GM12878 (cell line): ENCODE results near the gene PRKG1. TPM values are rescaled to one million over a fixed set of nuclear protein-coding genes. Genes with fewer than 3 reads are reported as not detected.

Source experiments
- ATAC-seq: fragments of 200-7000 bp; cut with Tn5 transposase; 3 replicates; pipeline ENCODE4 v1.9.1; 2020; ENCODE audit warnings: mild to moderate bottlenecking, moderate library complexity
- BruUV-seq: library from RNA; stranded (reverse); fragments of 400-500 nt; replicated peaks from 2 replicates; lab custom pipeline; 2021; lab: Mats Ljungman, UMichigan
- CTCF ChIA-PET: fragments of 300-600 bp; sonication (Branson Sonifier 250); formaldehyde crosslinking; extraction: SDS; loops from one replicate; lab custom pipeline; 2021; ENCODE audit warnings: inconsistent platforms; lab: Yijun Ruan, JAX
- POLR2A ChIA-PET: fragments of 350-600 bp; formaldehyde crosslinking; extraction: SDS; loops from one replicate; lab custom pipeline; 2021; ENCODE audit warnings: inconsistent platforms; lab: Charles Lee
- RAD21 ChIA-PET: fragments of 300-600 bp; sonication (Branson Sonifier 250); formaldehyde crosslinking; loops from one replicate; lab custom pipeline; 2023; ENCODE audit warnings: antibody characterized with exemption; ENCODE audit not compliant: unreplicated experiment; lab: Charles Lee
- SMC1A ChIA-PET: fragments of 300-600 bp; sonication (Branson Sonifier 250); formaldehyde crosslinking; loops from one replicate; lab custom pipeline; 2023; ENCODE audit not compliant: unreplicated experiment, uncharacterized antibody; lab: Charles Lee
- DNase-seq: peaks from one replicate; pipeline ENCODE4 v3.0.0-alpha.2; 2011; ENCODE audit warnings: low read depth, low spot score
- FAIRE-seq: peaks from 3 replicates; lab custom pipeline; 2011; peaks lifted over from hg19 to GRCh38; lab: Jason Lieb, UNC
- H2AFZ ChIP-seq: 2 replicates; pipeline ENCODE4 v1.6.0; 2011; ENCODE audit warnings: low read depth, low read length, control low read depth; ENCODE audit not compliant: control insufficient read depth
- H3K27ac ChIP-seq: 2 replicates; pipeline ENCODE4 v1.5.1; 2011; ENCODE audit warnings: control low read depth; ENCODE audit not compliant: control insufficient read depth, insufficient read depth
- H3K27me3 ChIP-seq, 2 experiments: replicated peaks in 1 of 2; 2 replicates each; pipeline versions ENCODE4 v1.6.0 to v1.6.1; 2011; ENCODE audit warnings: low read length in 1 of 2; ENCODE audit not compliant: control insufficient read depth in 2 of 2, insufficient read depth in 2 of 2
- H3K36me3 ChIP-seq, 2 experiments: 2 replicates each; pipeline ENCODE4 v1.5.1; 2011; ENCODE audit warnings: low read length in 1 of 2; ENCODE audit not compliant: control insufficient read depth in 2 of 2, insufficient read depth in 2 of 2
- H3K4me1 ChIP-seq: 2 replicates; pipeline ENCODE4 v1.6.1; 2011; ENCODE audit warnings: mild to moderate bottlenecking, low read length, moderate library complexity, mixed read lengths; ENCODE audit not compliant: control insufficient read depth, insufficient read depth
- H3K4me2 ChIP-seq: 2 replicates; pipeline ENCODE4 v1.6.0; 2011; ENCODE audit warnings: control low read depth; ENCODE audit not compliant: control insufficient read depth, insufficient read depth
- H3K4me3 ChIP-seq: fragments of 200-600 bp; sonication (generic); 2 replicates; pipeline ENCODE4 v1.5.1; 2016
- H3K79me2 ChIP-seq: 2 replicates; pipeline ENCODE4 v1.6.0; 2011; ENCODE audit warnings: low read length; ENCODE audit not compliant: control insufficient read depth, insufficient read depth
- H3K9ac ChIP-seq: 2 replicates; pipeline ENCODE4 v1.8.0; 2011; ENCODE audit warnings: low read length, control low read depth, mixed read lengths; ENCODE audit not compliant: control insufficient read depth, insufficient read depth
- H3K9me3 ChIP-seq: replicated peaks from 3 replicates; pipeline ENCODE4 v1.5.1; 2011; ENCODE audit warnings: mild to moderate bottlenecking, low read length; ENCODE audit not compliant: control insufficient read depth, insufficient read depth
- H4K20me1 ChIP-seq: 2 replicates; pipeline ENCODE4 v1.6.0; 2011; ENCODE audit not compliant: control insufficient read depth, insufficient read depth
- EED ChIP-seq: sonication (generic); IDR thresholded peaks from 2 replicates; pipeline ENCODE4 v1.6.1; 2016; ENCODE audit warnings: antibody characterized with exemption, low read depth
- EGR1 ChIP-seq, 2 experiments: IDR thresholded peaks; 1 replicate in 1 of 2; 2 replicates in 1 of 2; pipeline ENCODE4 v1.6.1; 2011 to 2012; ENCODE audit warnings: low read depth in 2 of 2, low read length in 2 of 2, borderline replicate concordance in 1 of 2, mild to moderate bottlenecking in 1 of 2, moderate library complexity in 1 of 2
- HCFC1 ChIP-seq: fragments of 150-350 bp; IDR thresholded peaks from 2 replicates; pipeline ENCODE4 v1.6.1; 2014; ENCODE audit warnings: low read length
- MTA2 ChIP-seq: fragments of 450-650 bp; IDR thresholded peaks from 2 replicates; pipeline ENCODE4 v1.6.1; 2016; ENCODE audit warnings: low read depth, mild to moderate bottlenecking, moderate library complexity
- MXI1 ChIP-seq: fragments of 150-350 bp; IDR thresholded peaks from 2 replicates; pipeline ENCODE4 v1.6.1; 2011; ENCODE audit warnings: low read depth, mild to moderate bottlenecking, inconsistent platforms, low read length, improper control_type of control experiment
- NR2C2 ChIP-seq: IDR thresholded peaks from 2 replicates; pipeline ENCODE4 v1.6.1; 2011; ENCODE audit warnings: borderline replicate concordance, low read depth; ENCODE audit not compliant: control insufficient read depth, insufficient read length
- PAX5 ChIP-seq: IDR thresholded peaks from 2 replicates; pipeline ENCODE4 v1.6.1; 2011; ENCODE audit warnings: low read depth, low read length, borderline replicate concordance
- PKNOX1 ChIP-seq: fragments of 450-650 bp; IDR thresholded peaks from 2 replicates; pipeline ENCODE4 v1.6.1; 2016; ENCODE audit warnings: mild to moderate bottlenecking
- POLR2A ChIP-seq: IDR thresholded peaks from 2 replicates; pipeline ENCODE4 v1.6.1; 2011; ENCODE audit warnings: low read depth, mild to moderate bottlenecking, low read length
- POLR2AphosphoS5 ChIP-seq: IDR thresholded peaks from 2 replicates; pipeline ENCODE4 v1.6.1; 2011; ENCODE audit warnings: mild to moderate bottlenecking, low read length, inconsistent platforms
- SMAD1 ChIP-seq: fragments of 450-650 bp; IDR thresholded peaks from 2 replicates; pipeline ENCODE4 v1.6.1; 2018; ENCODE audit warnings: mild to moderate bottlenecking, low read depth; ENCODE audit not compliant: partially characterized antibody
- SMARCA5 ChIP-seq: fragments of 450-650 bp; IDR thresholded peaks from 2 replicates; pipeline ENCODE4 v1.6.1; 2017; ENCODE audit warnings: mild to moderate bottlenecking
- TCF12 ChIP-seq: IDR thresholded peaks from 2 replicates; pipeline ENCODE4 v1.6.1; 2011; ENCODE audit warnings: low read depth, mild to moderate bottlenecking, low read length
- ZNF24 ChIP-seq: fragments of 450-650 bp; IDR thresholded peaks from 2 replicates; pipeline ENCODE4 v1.6.1; 2017; ENCODE audit warnings: antibody characterized with exemption, mild to moderate bottlenecking
- WGBS: methylation state at CpG from one replicate; pipeline ENCODE4 v1.1.6; 2016; ENCODE audit warnings: low lambda C conversion rate; ENCODE audit not compliant: insufficient replicate concordance, insufficient coverage; ENCODE audit errors: missing lambda C conversion rate; 5-methylcytosine and 5-hydroxymethylcytosine counted together
- in situ Hi-C: fragments of 300-500 bp; cut with MboI; formaldehyde crosslinking; loops from 9 replicates; pipeline ENCODE4 v1.14.3; 2018; ENCODE audit warnings: mixed read lengths
- intact Hi-C: fragments of 100-400 bp; cut with micrococcal nuclease; formaldehyde crosslinking; loops from one replicate; pipeline ENCODE4 v1.14.2; 2022; ENCODE audit not compliant: unreplicated experiment
- polyA plus RNA-seq, 11 experiments: library from polyadenylated mRNA; depleted of rRNA in 4 of 11; unstranded in 6 of 11; stranded (reverse) in 5 of 11; fragments of >200 nt; fragmentation: Nextera tagmentation in 4 of 11; fragmentation: Illumina TruSeq in 1 of 11; extraction: Ambion mirVana in 4 of 11; extraction: Trizol in 1 of 11; gene quantifications; 1 replicate in 1 of 11; 2 replicates in 10 of 11; pipeline versions ENCODE4 v1.2.1 to v1.2.3, GENCODE V29; 2011 to 2016; ENCODE audit warnings: inconsistent platforms in 2 of 11, missing spikeins in 2 of 11, low read depth in 1 of 11
- total RNA-seq, 4 experiments: library from RNA; depleted of rRNA in 3 of 4; stranded (reverse); fragments of >200 nt in 3 of 4; fragmentation: Illumina TruSeq in 1 of 4; extraction: Trizol in 1 of 4; gene quantifications; 2 replicates each; pipeline versions ENCODE4 v1.2.1 to v1.2.3, GENCODE V29; 2013 to 2021
- TF ChIP-seq, protein P1 (sequence below): fragments of 450-650 bp; formaldehyde crosslinking; IDR thresholded peaks from 2 replicates; pipeline ENCODE4 v1.5.0; 2022; ENCODE audit warnings: mild to moderate bottlenecking, missing genetic modification characterization
- TF ChIP-seq, protein P2 (sequence below): fragments of 450-650 bp; IDR thresholded peaks from 2 replicates; pipeline ENCODE4 v1.6.1; 2016; ENCODE audit warnings: mild to moderate bottlenecking, moderate library complexity, borderline replicate concordance

The PRKG1 gene
- total and polyA plus RNA-seq, 10 of the 15 experiments (the other 5 are each of a cell fraction or from before 2014, with no cell fraction given) = 0.04 to 0.05 TPM; not detected in 8

GRCh38 chr10:51427758-51428157 lies 353.5 kb downstream of the PRKG1 start:
- no peaks in the 10 kb centered on the region for H3K9me3 ChIP-seq
- H3K36me3 ChIP-seq = no peaks in the 10 kb centered on the region
- no peaks in the 10 kb centered on the region for H3K79me2 ChIP-seq
- BruUV-seq = no TSS peak
- H2AFZ ChIP-seq = no peak overlapping the region
- SMC1A ChIA-PET = no interaction called here
- no peak overlapping the region for H3K9ac ChIP-seq
- H3K4me2 ChIP-seq = no peak overlapping the region
- in situ Hi-C loops (no loop called here), intact Hi-C loops (no loop called here)
- POLR2A ChIA-PET = no interaction called here
- H4K20me1 ChIP-seq = no peaks in the 10 kb centered on the region
- ATAC-seq (no peak), FAIRE-seq (no peak), DNase-seq (no peak)
- WGBS = 57% methylated on average over 2 of the region's 2 CpGs
- CTCF ChIA-PET = interaction anchor here (1.3 to 1.7 kb wide), 2 partner anchors 8 to 38 kb away, joined by 3 to 5 read pairs; no protein-coding TSS in a partner anchor
- RAD21 ChIA-PET = no interaction called here
- H3K27ac ChIP-seq = no peak overlapping the region
- H3K27me3 ChIP-seq = no peaks in the 10 kb centered on the region
- H3K4me3 ChIP-seq = no peak overlapping the region
- no peaks in the 10 kb centered on the region for H3K4me1 ChIP-seq
- no peak for TF ChIP-seq MXI1
- TF ChIP-seq PKNOX1 = no peak
- no peak for TF ChIP-seq POLR2AphosphoS5
- TF ChIP-seq MTA2 = no peak
- no peak for TF ChIP-seq NR2C2
- no peak for TF ChIP-seq POLR2A
- no peak for TF ChIP-seq HCFC1
- no peak for TF ChIP-seq SMARCA5
- TF ChIP-seq, protein P1, sequence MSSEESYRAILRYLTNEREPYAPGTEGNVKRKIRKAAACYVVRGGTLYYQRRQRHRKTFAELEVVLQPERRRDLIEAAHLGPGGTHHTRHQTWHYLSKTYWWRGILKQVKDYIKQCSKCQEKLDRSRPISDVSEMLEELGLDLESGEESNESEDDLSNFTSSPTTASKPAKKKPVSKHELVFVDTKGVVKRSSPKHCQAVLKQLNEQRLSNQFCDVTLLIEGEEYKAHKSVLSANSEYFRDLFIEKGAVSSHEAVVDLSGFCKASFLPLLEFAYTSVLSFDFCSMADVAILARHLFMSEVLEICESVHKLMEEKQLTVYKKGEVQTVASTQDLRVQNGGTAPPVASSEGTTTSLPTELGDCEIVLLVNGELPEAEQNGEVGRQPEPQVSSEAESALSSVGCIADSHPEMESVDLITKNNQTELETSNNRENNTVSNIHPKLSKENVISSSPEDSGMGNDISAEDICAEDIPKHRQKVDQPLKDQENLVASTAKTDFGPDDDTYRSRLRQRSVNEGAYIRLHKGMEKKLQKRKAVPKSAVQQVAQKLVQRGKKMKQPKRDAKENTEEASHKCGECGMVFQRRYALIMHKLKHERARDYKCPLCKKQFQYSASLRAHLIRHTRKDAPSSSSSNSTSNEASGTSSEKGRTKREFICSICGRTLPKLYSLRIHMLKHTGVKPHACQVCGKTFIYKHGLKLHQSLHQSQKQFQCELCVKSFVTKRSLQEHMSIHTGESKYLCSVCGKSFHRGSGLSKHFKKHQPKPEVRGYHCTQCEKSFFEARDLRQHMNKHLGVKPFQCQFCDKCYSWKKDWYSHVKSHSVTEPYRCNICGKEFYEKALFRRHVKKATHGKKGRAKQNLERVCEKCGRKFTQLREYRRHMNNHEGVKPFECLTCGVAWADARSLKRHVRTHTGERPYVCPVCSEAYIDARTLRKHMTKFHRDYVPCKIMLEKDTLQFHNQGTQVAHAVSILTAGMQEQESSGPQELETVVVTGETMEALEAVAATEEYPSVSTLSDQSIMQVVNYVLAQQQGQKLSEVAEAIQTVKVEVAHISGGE (CRISPR knock-in tag) = no peak
- no peak for TF ChIP-seq EGR1 (IDR thresholded peaks at IDR 0.05; ENCODE audit: borderline replicate concordance in 1 of 2, low read depth in 2 of 2, low read length in 2 of 2)
- TF ChIP-seq EED = no peak
- no peak for TF ChIP-seq PAX5
- no peak for TF ChIP-seq TCF12
- TF ChIP-seq, protein P2, sequence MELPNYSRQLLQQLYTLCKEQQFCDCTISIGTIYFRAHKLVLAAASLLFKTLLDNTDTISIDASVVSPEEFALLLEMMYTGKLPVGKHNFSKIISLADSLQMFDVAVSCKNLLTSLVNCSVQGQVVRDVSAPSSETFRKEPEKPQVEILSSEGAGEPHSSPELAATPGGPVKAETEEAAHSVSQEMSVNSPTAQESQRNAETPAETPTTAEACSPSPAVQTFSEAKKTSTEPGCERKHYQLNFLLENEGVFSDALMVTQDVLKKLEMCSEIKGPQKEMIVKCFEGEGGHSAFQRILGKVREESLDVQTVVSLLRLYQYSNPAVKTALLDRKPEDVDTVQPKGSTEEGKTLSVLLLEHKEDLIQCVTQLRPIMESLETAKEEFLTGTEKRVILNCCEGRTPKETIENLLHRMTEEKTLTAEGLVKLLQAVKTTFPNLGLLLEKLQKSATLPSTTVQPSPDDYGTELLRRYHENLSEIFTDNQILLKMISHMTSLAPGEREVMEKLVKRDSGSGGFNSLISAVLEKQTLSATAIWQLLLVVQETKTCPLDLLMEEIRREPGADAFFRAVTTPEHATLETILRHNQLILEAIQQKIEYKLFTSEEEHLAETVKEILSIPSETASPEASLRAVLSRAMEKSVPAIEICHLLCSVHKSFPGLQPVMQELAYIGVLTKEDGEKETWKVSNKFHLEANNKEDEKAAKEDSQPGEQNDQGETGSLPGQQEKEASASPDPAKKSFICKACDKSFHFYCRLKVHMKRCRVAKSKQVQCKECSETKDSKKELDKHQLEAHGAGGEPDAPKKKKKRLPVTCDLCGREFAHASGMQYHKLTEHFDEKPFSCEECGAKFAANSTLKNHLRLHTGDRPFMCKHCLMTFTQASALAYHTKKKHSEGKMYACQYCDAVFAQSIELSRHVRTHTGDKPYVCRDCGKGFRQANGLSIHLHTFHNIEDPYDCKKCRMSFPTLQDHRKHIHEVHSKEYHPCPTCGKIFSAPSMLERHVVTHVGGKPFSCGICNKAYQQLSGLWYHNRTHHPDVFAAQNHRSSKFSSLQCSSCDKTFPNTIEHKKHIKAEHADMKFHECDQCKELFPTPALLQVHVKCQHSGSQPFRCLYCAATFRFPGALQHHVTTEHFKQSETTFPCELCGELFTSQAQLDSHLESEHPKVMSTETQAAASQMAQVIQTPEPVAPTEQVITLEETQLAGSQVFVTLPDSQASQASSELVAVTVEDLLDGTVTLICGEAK = no peak
- TF ChIP-seq SMAD1 = no peak
- no peak for TF ChIP-seq ZNF24
